Fibroblast of skin of left quadriceps (primary cell): ENCODE measurements around the gene NR5A2.

Experiments used
- DNase-seq, 2 experiments: peaks; one replicate each; pipeline ENCODE4 v3.0.0-alpha.2; 2013; ENCODE audit warnings: low read depth in 2 of 2

The NR5A2 gene

GRCh38 chr1:200072636-200073285, 45.3 kb downstream of the NR5A2 start:
- no peak for DNase-seq

- DNase-seq = no peak
These were observed 45.8 kb downstream of the NR5A2 start for GRCh38 chr1:200073286-200073637.

GRCh38 chr1:200075522-200075921, 48.0 kb downstream of the NR5A2 start:
- no peak for DNase-seq

GRCh38 chr1:200075938-200076546, 48.5 kb downstream of the NR5A2 start:
- DNase-seq = peak; percentile 57 to 61

- no peak for DNase-seq
These were observed 51.9 kb downstream of the NR5A2 start for GRCh38 chr1:200079232-200079940.

GRCh38 chr1:200081151-200081968, 53.9 kb downstream of the NR5A2 start:
- DNase-seq = no peak

GRCh38 chr1:200081969-200082245, 54.4 kb downstream of the NR5A2 start:
- DNase-seq = no peak

GRCh38 chr1:200082329-200082728, 54.8 kb downstream of the NR5A2 start:
- no peak for DNase-seq

GRCh38 chr1:200090252-200091159, 63.0 kb downstream of the NR5A2 start:
- DNase-seq = no peak

- DNase-seq = no peak
These were observed 67.6 kb downstream of the NR5A2 start for GRCh38 chr1:200095057-200095577.

- no peak for DNase-seq
These were observed 69.3 kb downstream of the NR5A2 start for GRCh38 chr1:200096774-200097173.

- DNase-seq = no peak
These were observed 71.5 kb downstream of the NR5A2 start for GRCh38 chr1:200099040-200099439.

- no peak for DNase-seq
These were observed 76.6 kb downstream of the NR5A2 start for GRCh38 chr1:200103966-200104583.

- no peak for DNase-seq
These were observed 79.5 kb downstream of the NR5A2 start for GRCh38 chr1:200107004-200107470.

GRCh38 chr1:200108659-200109058, 81.1 kb downstream of the NR5A2 start:
- no peak for DNase-seq

GRCh38 chr1:200112290-200112689, 84.8 kb downstream of the NR5A2 start:
- peak; percentile 18 to 36 for DNase-seq

GRCh38 chr1:200115532-200115931, 88.0 kb downstream of the NR5A2 start:
- DNase-seq = no peak

- no peak for DNase-seq
These were observed 88.8 kb downstream of the NR5A2 start for GRCh38 chr1:200116324-200116723.

GRCh38 chr1:200118779-200119505, 91.4 kb downstream of the NR5A2 start:
- no peak for DNase-seq

GRCh38 chr1:200121421-200121820, 93.9 kb downstream of the NR5A2 start:
- DNase-seq = no peak
